IMR-90 (cell line): ENCODE measurements around the gene CTNND2. TPM values are rescaled to one million over a fixed set of nuclear protein-coding genes. Genes with fewer than 3 reads are reported as not detected.

Source experiments
- ATAC-seq: fragments of 200-7000 bp; cut with Tn5 transposase; 2 replicates; pipeline ENCODE4 v1.9.1; 2020; ENCODE audit warnings: low read depth, mild to moderate bottlenecking, moderate library complexity
- BruUV-seq: library from RNA; stranded (reverse); fragments of 400-500 nt; replicated peaks from 2 replicates; lab custom pipeline; 2021; lab: Mats Ljungman, UMichigan
- CTCF ChIA-PET: fragments of 300-600 bp; formaldehyde crosslinking; extraction: SDS; loops from one replicate; lab custom pipeline; 2021; ENCODE audit warnings: antibody characterized with exemption; lab: Yijun Ruan, JAX
- POLR2A ChIA-PET: fragments of 300-600 bp; sonication (Branson Sonifier 250); formaldehyde crosslinking; loops from one replicate; lab custom pipeline; 2022; ENCODE audit warnings: antibody characterized with exemption; ENCODE audit not compliant: unreplicated experiment; lab: Charles Lee
- DNase-seq: peaks from one replicate; pipeline ENCODE4 v3.0.0; 2013
- H2AFZ ChIP-seq: replicated peaks from 2 replicates; pipeline ENCODE3; 2013; ENCODE audit warnings: low read length, mild to moderate bottlenecking; ENCODE audit not compliant: poor library complexity
- H2AK5ac ChIP-seq: 2 replicates; pipeline ENCODE4 v1.6.1; 2013; ENCODE audit warnings: low read depth, low read length, inconsistent platforms
- H2AK9ac ChIP-seq: replicated peaks from 2 replicates; pipeline ENCODE3; 2013; ENCODE audit warnings: mild to moderate bottlenecking, low read depth, low read length, moderate library complexity; ENCODE audit not compliant: poor library complexity
- H2BK120ac ChIP-seq: 2 replicates; pipeline ENCODE4 v1.6.1; 2013; ENCODE audit warnings: low read depth, low read length, inconsistent platforms
- H2BK15ac ChIP-seq: 3 replicates; pipeline ENCODE4 v1.6.1; 2013; ENCODE audit warnings: low read depth, low read length, inconsistent platforms
- H2BK20ac ChIP-seq: 2 replicates; pipeline ENCODE4 v1.6.1; 2013; ENCODE audit warnings: low read depth, mild to moderate bottlenecking, inconsistent platforms, low read length, moderate library complexity
- H2BK5ac ChIP-seq: 2 replicates; pipeline ENCODE4 v1.6.1; 2013; ENCODE audit warnings: mild to moderate bottlenecking, low read depth, low read length, inconsistent platforms; ENCODE audit not compliant: poor library complexity, severe bottlenecking
- H3K14ac ChIP-seq: replicated peaks from 2 replicates; pipeline ENCODE4 v1.6.1; 2013; ENCODE audit warnings: low read depth, low read length, inconsistent platforms
- H3K18ac ChIP-seq: 2 replicates; pipeline ENCODE4 v1.6.1; 2013; ENCODE audit warnings: low read depth, low read length, control low read depth
- H3K23ac ChIP-seq: 2 replicates; pipeline ENCODE4 v1.6.1; 2013; ENCODE audit warnings: low read depth, low read length, inconsistent platforms
- H3K27ac ChIP-seq: 2 replicates; pipeline ENCODE4 v1.5.1; 2013; ENCODE audit warnings: mild to moderate bottlenecking, control low read depth, low read length; ENCODE audit not compliant: insufficient read depth
- H3K27me3 ChIP-seq: 2 replicates; pipeline ENCODE4 v1.6.1; 2013; ENCODE audit warnings: low read length; ENCODE audit not compliant: control insufficient read depth, insufficient read depth
- H3K36me3 ChIP-seq: 2 replicates; pipeline ENCODE4 v1.6.1; 2013; ENCODE audit warnings: low read length, mixed read lengths; ENCODE audit not compliant: control insufficient read depth, insufficient read depth
- H3K4ac ChIP-seq: 2 replicates; pipeline ENCODE4 v1.6.1; 2013; ENCODE audit warnings: low read depth, low read length, inconsistent platforms
- H3K4me1 ChIP-seq: 2 replicates; pipeline ENCODE4 v1.6.1; 2013; ENCODE audit warnings: low read length, mixed read lengths; ENCODE audit not compliant: control insufficient read depth, insufficient read depth
- H3K4me2 ChIP-seq: 2 replicates; pipeline ENCODE4 v1.6.1; 2013; ENCODE audit warnings: low read depth, mild to moderate bottlenecking, control low read depth, low read length, moderate library complexity
- H3K4me3 ChIP-seq: 2 replicates; pipeline ENCODE4 v1.5.1; 2013; ENCODE audit warnings: low read depth, mild to moderate bottlenecking, control low read depth, low read length, moderate library complexity; ENCODE audit not compliant: insufficient read depth
- H3K56ac ChIP-seq: 2 replicates; pipeline ENCODE4 v1.6.1; 2013; ENCODE audit warnings: low read length, inconsistent platforms; ENCODE audit not compliant: insufficient read depth; ENCODE audit errors: extremely low read depth
- H3K79me1 ChIP-seq, 2 experiments: 2 replicates each; pipeline ENCODE4 v1.6.1; 2013; ENCODE audit warnings: low read length in 2 of 2, inconsistent platforms in 1 of 2, low read depth in 1 of 2
- H3K9ac ChIP-seq: 2 replicates; pipeline ENCODE4 v1.6.1; 2013; ENCODE audit warnings: low read depth, low read length, control low read depth
- H3K9me1 ChIP-seq: 2 replicates; pipeline ENCODE4 v1.6.1; 2013; ENCODE audit warnings: low read length, inconsistent platforms; ENCODE audit not compliant: insufficient read depth
- H3K9me3 ChIP-seq: 2 replicates; pipeline ENCODE4 v1.6.1; 2013; ENCODE audit warnings: low read length; ENCODE audit not compliant: control insufficient read depth, insufficient read depth
- H4K20me1 ChIP-seq: 2 replicates; pipeline ENCODE4 v1.6.1; 2013; ENCODE audit warnings: low read length, inconsistent platforms; ENCODE audit not compliant: insufficient read depth
- H4K5ac ChIP-seq: 2 replicates; pipeline ENCODE4 v1.6.1; 2013; ENCODE audit warnings: mild to moderate bottlenecking, low read depth, low read length, control low read depth
- H4K8ac ChIP-seq, 2 experiments: 2 replicates each; pipeline ENCODE4 v1.6.1; 2013; ENCODE audit warnings: low read depth in 2 of 2, low read length in 2 of 2, control low read depth in 1 of 2, inconsistent platforms in 1 of 2
- H4K91ac ChIP-seq: 2 replicates; pipeline ENCODE4 v1.6.1; 2013; ENCODE audit warnings: low read depth, low read length, inconsistent platforms; ENCODE audit not compliant: insufficient read depth
- BHLHE40 ChIP-seq: fragments of 150-350 bp; IDR thresholded peaks from 2 replicates; pipeline ENCODE4 v1.6.1; 2016; ENCODE audit warnings: mild to moderate bottlenecking, low read depth, low read length
- CEBPB ChIP-seq: IDR thresholded peaks from 2 replicates; pipeline ENCODE4 v1.6.1; 2012; ENCODE audit warnings: low read depth, low read length, improper control_type of control experiment
- CHD1 ChIP-seq: IDR thresholded peaks from 2 replicates; pipeline ENCODE4 v1.6.1; 2012; ENCODE audit warnings: low read depth, low read length, improper control_type of control experiment
- CTCF ChIP-seq: conservative IDR thresholded peaks from 2 replicates; pipeline ENCODE4 v1.5.1; 2012; ENCODE audit warnings: mild to moderate bottlenecking, low read depth, low read length, improper control_type of control experiment
- ELK1 ChIP-seq: fragments of 150-350 bp; IDR thresholded peaks from 2 replicates; pipeline ENCODE4 v1.6.1; 2016; ENCODE audit warnings: low read depth, mild to moderate bottlenecking, low read length, moderate library complexity, borderline replicate concordance
- MAFK ChIP-seq: IDR thresholded peaks from 2 replicates; pipeline ENCODE4 v1.6.1; 2012; ENCODE audit warnings: low read depth, low read length, improper control_type of control experiment
- MXI1 ChIP-seq: IDR thresholded peaks from 2 replicates; pipeline ENCODE4 v1.6.1; 2012; ENCODE audit warnings: low read depth, mild to moderate bottlenecking, low read length, moderate library complexity, borderline replicate concordance
- NFE2L2 ChIP-seq: fragments of 150-350 bp; IDR thresholded peaks from 2 replicates; pipeline ENCODE4 v1.6.1; 2016; ENCODE audit warnings: low read depth, mild to moderate bottlenecking, low read length
- RAD21 ChIP-seq: IDR thresholded peaks from 2 replicates; pipeline ENCODE4 v1.6.1; 2012; ENCODE audit warnings: low read length, improper control_type of control experiment
- RCOR1 ChIP-seq: IDR thresholded peaks from 2 replicates; pipeline ENCODE4 v1.6.1; 2012; ENCODE audit warnings: mild to moderate bottlenecking, low read length, improper control_type of control experiment; ENCODE audit not compliant: insufficient replicate concordance
- RFX5 ChIP-seq: IDR thresholded peaks from 2 replicates; pipeline ENCODE4 v1.8.0; 2012; ENCODE audit warnings: low read depth, mild to moderate bottlenecking, low read length, moderate library complexity
- SMC3 ChIP-seq: fragments of 150-350 bp; IDR thresholded peaks from 2 replicates; pipeline ENCODE4 v1.6.1; 2016; ENCODE audit warnings: low read depth, mild to moderate bottlenecking, antibody characterized with exemption, low read length, moderate library complexity
- WGBS, 2 experiments: methylation state at CpG; one replicate each; pipeline versions ENCODE4 v1.1.5 to v1.1.7; 2013; ENCODE audit warnings: missing lambda C conversion rate in 2 of 2; ENCODE audit not compliant: insufficient read length in 1 of 2; ENCODE audit errors: extremely low coverage in 2 of 2; 5-methylcytosine and 5-hydroxymethylcytosine counted together
- dilution Hi-C: fragments of 300-500 bp; cut with HindIII; formaldehyde crosslinking; loops from one replicate; pipeline ENCODE4 v1.14.3; 2018; ENCODE audit warnings: low sequenced_read_pairs; ENCODE audit not compliant: unreplicated experiment
- in situ Hi-C: fragments of 300-500 bp; cut with MboI; formaldehyde crosslinking; loops from 3 replicates; pipeline ENCODE4 v1.14.3; 2019; ENCODE audit warnings: low sequenced_read_pairs, inconsistent platforms, mixed read lengths
- intact Hi-C: fragments of 100-400 bp; cut with micrococcal nuclease; formaldehyde crosslinking; loops from 2 replicates; pipeline ENCODE4 v1.10.0; 2022
- polyA plus RNA-seq, 3 experiments: library from polyadenylated mRNA; depleted of rRNA; stranded (reverse); fragments of >200 nt; gene quantifications; 2 replicates each; pipeline ENCODE4 v1.2.3, GENCODE V29; 2012; ENCODE audit warnings: low replicate concordance in 1 of 3
- total RNA-seq: library from RNA; depleted of rRNA; stranded (reverse); fragments of >200 nt; gene quantifications from 2 replicates; pipeline ENCODE4 v1.2.3, GENCODE V29; 2012

The CTNND2 gene
- total and polyA plus RNA-seq, 2 of the 4 experiments (the other 2 are of a cell fraction): not detected

- H3K9me1 ChIP-seq: no peaks in the 10 kb centered on the region
- H2AK9ac ChIP-seq: no peak overlapping the region
- no peaks in the 10 kb centered on the region for H3K4me1 ChIP-seq
- no peak for DNase-seq
- H2BK120ac ChIP-seq: no peak overlapping the region
- H3K56ac ChIP-seq: no peak overlapping the region
- no peaks in the 10 kb centered on the region for H3K27me3 ChIP-seq
- H2AFZ ChIP-seq: no peak overlapping the region
- no peak overlapping the region for H4K91ac ChIP-seq
- H3K36me3 ChIP-seq: no peaks in the 10 kb centered on the region
- H3K4me3 ChIP-seq: no peak overlapping the region
- ChIA-PET POLR2A (no interaction called here), CTCF (no interaction called here)
- in situ Hi-C loops (no loop called here), intact Hi-C loops (no loop called here), dilution Hi-C loops (no loop called here)
- no peak overlapping the region for H2BK5ac ChIP-seq
- H2AK5ac ChIP-seq: no peak overlapping the region
- WGBS, 2 experiments: 86% methylated on average over 1 of the region's 4 CpGs; no CpG with 5 or more reads in 1 of the 2 experiments
- H4K20me1 ChIP-seq: no peaks in the 10 kb centered on the region
- no peak overlapping the region for H4K5ac ChIP-seq
- ATAC-seq: no peak
- H3K27ac ChIP-seq: no peak overlapping the region
- no peak for TF ChIP-seq BHLHE40
- no peak for TF ChIP-seq CEBPB
- no peak for TF ChIP-seq MAFK
- TF ChIP-seq NFE2L2: no peak
- no peak for TF ChIP-seq RAD21
- no peak for TF ChIP-seq RCOR1
- TF ChIP-seq ELK1: no peak
- no peak for TF ChIP-seq CTCF
- TF ChIP-seq MXI1: no peak
- no peak for TF ChIP-seq RFX5
- TF ChIP-seq CHD1: no peak
- TF ChIP-seq SMC3: no peak
- H3K14ac ChIP-seq: no peak overlapping the region
- no peak overlapping the region for H3K23ac ChIP-seq
- peaks cover 2% of the 10 kb centered on the region; the same call in 1 of the 2 replicates for H3K9me3 ChIP-seq
- no peak overlapping the region for H2BK20ac ChIP-seq
- no peak overlapping the region for H3K9ac ChIP-seq
- BruUV-seq: no TSS peak
- H3K18ac ChIP-seq: no peak overlapping the region
- no peak overlapping the region for H2BK15ac ChIP-seq
- no peak overlapping the region for H3K4ac ChIP-seq
- no peak overlapping the region for H4K8ac ChIP-seq
- no peak overlapping the region for H3K4me2 ChIP-seq
- no peaks in the 10 kb centered on the region for H3K79me1 ChIP-seq
Observed at GRCh38 chr5:11361768-11362167, 542.5 kb downstream of the CTNND2 start.
